Sigmoid colon (tissue), 7 donors: Measurements from ENCODE around the gene ITGA11. TPM values are rescaled to one million over a fixed set of nuclear protein-coding genes. Genes with fewer than 3 reads are reported as not detected.

Experiments used
- DNase-seq: peaks from one replicate; pipeline ENCODE4 v3.0.0-alpha.2; 2019
- H3K27ac ChIP-seq, 4 donors: fragments of 200-600 bp; sonication (generic); one replicate each; pipeline ENCODE4 v1.5.1; 2016 to 2019; ENCODE audit warnings: mild to moderate bottlenecking in 1 of 4
- H3K27me3 ChIP-seq, 3 donors: fragments of 200-600 bp; sonication (generic); one replicate each; pipeline ENCODE4 v1.5.1; 2019; ENCODE audit warnings: mild to moderate bottlenecking in 1 of 3
- H3K36me3 ChIP-seq, 4 donors: fragments of 200-600 bp; sonication (generic); one replicate each; pipeline ENCODE4 v1.5.1; 2016 to 2019
- H3K4me1 ChIP-seq, 4 donors: fragments of 200-600 bp; sonication (generic); one replicate each; pipeline ENCODE4 v1.5.1; 2017 to 2019
- H3K4me3 ChIP-seq, 4 donors: fragments of 200-600 bp; sonication (generic); one replicate each; pipeline ENCODE4 v1.5.1; 2017 to 2019; ENCODE audit warnings: mild to moderate bottlenecking in 2 of 4, moderate library complexity in 1 of 4
- H3K9me3 ChIP-seq, 4 donors: fragments of 200-600 bp in 3 of 4; sonication (generic) in 3 of 4; one replicate each; pipeline versions ENCODE4 v1.5.1 to v1.6.1; 2013 to 2019
- EP300 ChIP-seq, 4 donors: sonication (generic); formaldehyde crosslinking; IDR thresholded peaks; one replicate each; pipeline ENCODE4 v1.6.1; 2017; ENCODE audit warnings: antibody characterized with exemption in 4 of 4
- POLR2A ChIP-seq, 2 donors: fragments of 450-650 bp; IDR thresholded peaks; one replicate each; pipeline ENCODE4 v1.6.1; 2016; ENCODE audit warnings: antibody characterized with exemption in 2 of 2, mild to moderate bottlenecking in 2 of 2, moderate library complexity in 2 of 2
- POLR2AphosphoS5 ChIP-seq, 4 donors: sonication (generic); formaldehyde crosslinking; IDR thresholded peaks; one replicate each; pipeline ENCODE4 v1.6.1; 2017; ENCODE audit warnings: antibody characterized with exemption in 4 of 4
- WGBS, 2 donors: extraction: QIAGEN DNeasy Blood & Tissue Kit; methylation state at CpG; one replicate each; pipeline ENCODE4 v1.1.7; 2013; 5-methylcytosine and 5-hydroxymethylcytosine counted together
- intact Hi-C: fragments of 100-400 bp; cut with DNase I; formaldehyde crosslinking; loops from one replicate; pipeline ENCODE4 v1.15.1; 2023
- polyA plus RNA-seq, 3 donors: library from polyadenylated mRNA; stranded (reverse); fragments of 200-250 nt; gene quantifications; one replicate each; pipeline ENCODE4 v1.2.3, GENCODE V29; 2013
- total RNA-seq, 4 donors: library from RNA; depleted of rRNA; stranded (reverse); fragments of >200 nt; gene quantifications; one replicate each; pipeline ENCODE4 v1.1.0, GENCODE V29; 2016
- TF ChIP-seq, protein P1 (sequence below), 4 experiments: fragments of 450-650 bp in 3 of 4; fragments of 200-600 bp in 1 of 4; IDR thresholded peaks; one replicate each; pipeline ENCODE4 v1.5.1; 2016 to 2019; ENCODE audit warnings: antibody characterized with exemption in 4 of 4, mild to moderate bottlenecking in 3 of 4, moderate library complexity in 2 of 4
- donor health status: healthy with polysubstance abuse.
- donor health status: Bipolar disorder and iron deficiency.
- donor health status: healthy.

ITGA11 gene
- total and polyA plus RNA-seq, 7 donors: 0.71 to 6.1 (median 1.2) TPM

- no peak overlapping the region for H3K27ac ChIP-seq
- WGBS, 2 donors: 21 to 52% methylated on average over 7 of the region's 7 CpGs
Measured at GRCh38 chr15:68421115-68421551, 10.8 kb downstream of the ITGA11 start.

DNA sequence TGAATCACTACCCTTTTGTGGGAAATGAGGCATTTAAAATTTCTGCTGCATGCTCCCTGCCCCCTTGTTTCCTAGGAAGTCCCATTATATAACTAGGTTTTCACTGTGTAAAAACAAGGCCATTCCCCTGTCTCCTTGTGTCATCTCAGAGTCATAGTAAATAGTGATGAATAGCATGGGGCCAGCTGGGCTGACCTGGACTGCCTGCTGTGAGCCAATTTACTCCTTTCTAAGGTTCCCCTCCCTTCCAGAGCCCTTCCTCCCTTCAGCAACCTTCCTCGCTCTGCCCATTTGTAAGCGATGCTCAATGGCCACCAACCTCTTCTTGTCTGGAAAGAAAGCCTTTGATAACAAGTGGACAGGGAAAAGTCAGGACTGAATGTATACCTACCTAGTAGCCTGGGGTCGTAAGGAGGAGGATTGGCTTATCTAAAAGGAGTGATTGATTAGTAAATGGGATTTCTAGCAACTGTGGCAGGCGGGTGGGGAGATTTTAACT is 11.7 kb downstream of the ITGA11 start:
- Histone ChIP-seq H3K36me3 (no peaks in the 10 kb centered on the region), H3K9me3 (no peaks in the 10 kb centered on the region), H3K27ac (peak overlapping the region in 1 of 4 donors; percentile 3), H3K27me3 (no peaks in the 10 kb centered on the region), H3K4me3 (no peak overlapping the region), H3K4me1 (peaks cover 0 to 12% (median 6%) of the 10 kb centered on the region in 4 donors)
- intact Hi-C loops: no loop called here
- no peak for TF ChIP-seq POLR2A (IDR thresholded peaks at IDR 0.05)
- no peak for TF ChIP-seq EP300 (IDR thresholded peaks at IDR 0.05)
- TF ChIP-seq, protein P1, sequence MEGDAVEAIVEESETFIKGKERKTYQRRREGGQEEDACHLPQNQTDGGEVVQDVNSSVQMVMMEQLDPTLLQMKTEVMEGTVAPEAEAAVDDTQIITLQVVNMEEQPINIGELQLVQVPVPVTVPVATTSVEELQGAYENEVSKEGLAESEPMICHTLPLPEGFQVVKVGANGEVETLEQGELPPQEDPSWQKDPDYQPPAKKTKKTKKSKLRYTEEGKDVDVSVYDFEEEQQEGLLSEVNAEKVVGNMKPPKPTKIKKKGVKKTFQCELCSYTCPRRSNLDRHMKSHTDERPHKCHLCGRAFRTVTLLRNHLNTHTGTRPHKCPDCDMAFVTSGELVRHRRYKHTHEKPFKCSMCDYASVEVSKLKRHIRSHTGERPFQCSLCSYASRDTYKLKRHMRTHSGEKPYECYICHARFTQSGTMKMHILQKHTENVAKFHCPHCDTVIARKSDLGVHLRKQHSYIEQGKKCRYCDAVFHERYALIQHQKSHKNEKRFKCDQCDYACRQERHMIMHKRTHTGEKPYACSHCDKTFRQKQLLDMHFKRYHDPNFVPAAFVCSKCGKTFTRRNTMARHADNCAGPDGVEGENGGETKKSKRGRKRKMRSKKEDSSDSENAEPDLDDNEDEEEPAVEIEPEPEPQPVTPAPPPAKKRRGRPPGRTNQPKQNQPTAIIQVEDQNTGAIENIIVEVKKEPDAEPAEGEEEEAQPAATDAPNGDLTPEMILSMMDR (IDR thresholded peaks at IDR 0.05): no peak
- WGBS, 2 donors: 69 to 83% methylated on average over 4 of the region's 4 CpGs
- DNase-seq: no peak

More at GRCh38 chr15:68421115-68421551, 10.8 kb downstream of the ITGA11 start:
- DNase-seq: no peak
- Histone ChIP-seq H3K4me3 (no peak overlapping the region), H3K9me3 (no peaks in the 10 kb centered on the region), H3K27me3 (no peaks in the 10 kb centered on the region), H3K36me3 (no peaks in the 10 kb centered on the region), H3K4me1 (peaks cover 0 to 12% (median 6%) of the 10 kb centered on the region in 4 donors)
- no peak for TF ChIP-seq EP300 (IDR thresholded peaks at IDR 0.05)
- TF ChIP-seq, protein P1 (IDR thresholded peaks at IDR 0.05): no peak
- no peak for TF ChIP-seq POLR2AphosphoS5 (IDR thresholded peaks at IDR 0.05)
- no peak for TF ChIP-seq POLR2A (IDR thresholded peaks at IDR 0.05)
- intact Hi-C loops: no loop called here

DNA sequence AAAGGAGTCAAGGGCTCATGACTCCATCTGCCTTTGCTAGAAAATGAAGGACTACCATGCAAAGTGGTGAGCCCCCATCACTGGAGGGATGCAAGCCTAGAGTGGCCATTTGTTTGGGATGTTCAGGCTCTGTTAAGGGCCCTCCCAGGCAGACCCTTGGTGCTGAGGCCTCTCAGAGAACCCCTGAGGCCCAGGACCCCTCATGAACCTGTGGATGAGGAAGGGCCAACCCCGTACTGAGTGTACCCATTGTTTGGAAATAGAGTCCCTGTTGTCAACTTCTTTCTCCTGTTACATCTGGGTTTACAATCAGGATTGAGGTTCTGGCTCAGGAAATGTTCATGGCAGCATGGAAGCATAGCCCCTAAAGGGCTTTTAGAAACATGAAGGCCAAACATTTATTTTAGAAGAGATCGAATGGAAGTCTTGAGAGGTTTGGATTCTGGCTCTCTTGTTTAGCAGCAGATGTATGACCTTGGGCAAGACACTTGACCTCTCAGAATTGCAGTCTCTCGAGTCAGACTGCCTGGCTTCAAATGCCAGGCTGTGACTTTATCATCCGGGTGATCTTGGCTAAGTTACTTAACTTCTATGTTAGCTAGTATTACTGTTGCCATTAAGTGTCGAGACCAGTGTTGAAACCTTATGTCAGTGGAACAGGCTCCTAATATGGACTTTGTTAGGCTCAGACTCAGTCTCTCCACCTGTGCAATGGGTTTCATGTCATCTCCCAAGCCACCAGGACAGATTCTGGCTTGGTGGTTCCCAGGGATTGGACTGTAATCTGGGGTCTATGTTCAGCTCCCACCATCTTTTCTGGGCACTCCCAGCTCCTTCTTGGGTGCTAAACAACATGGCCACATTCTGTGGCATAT is 12.4 kb downstream of the ITGA11 start:
- Histone ChIP-seq H3K27ac (peak overlapping the region in 1 of 4 donors; percentile 60), H3K27me3 (no peaks in the 10 kb centered on the region), H3K9me3 (no peaks in the 10 kb centered on the region), H3K4me3 (no peak overlapping the region), H3K4me1 (peaks cover 0 to 12% (median 6%) of the 10 kb centered on the region in 4 donors), H3K36me3 (no peaks in the 10 kb centered on the region)
- TF ChIP-seq POLR2A (IDR thresholded peaks at IDR 0.05) (no peak), EP300 (IDR thresholded peaks at IDR 0.05) (no peak), POLR2AphosphoS5 (IDR thresholded peaks at IDR 0.05) (no peak)
- TF ChIP-seq, protein P1 (IDR thresholded peaks at IDR 0.05): no peak
- WGBS, 2 donors: 86 to 87% methylated on average over 5 of the region's 5 CpGs
- DNase-seq: no peak
- intact Hi-C loops: no loop called here

DNA sequence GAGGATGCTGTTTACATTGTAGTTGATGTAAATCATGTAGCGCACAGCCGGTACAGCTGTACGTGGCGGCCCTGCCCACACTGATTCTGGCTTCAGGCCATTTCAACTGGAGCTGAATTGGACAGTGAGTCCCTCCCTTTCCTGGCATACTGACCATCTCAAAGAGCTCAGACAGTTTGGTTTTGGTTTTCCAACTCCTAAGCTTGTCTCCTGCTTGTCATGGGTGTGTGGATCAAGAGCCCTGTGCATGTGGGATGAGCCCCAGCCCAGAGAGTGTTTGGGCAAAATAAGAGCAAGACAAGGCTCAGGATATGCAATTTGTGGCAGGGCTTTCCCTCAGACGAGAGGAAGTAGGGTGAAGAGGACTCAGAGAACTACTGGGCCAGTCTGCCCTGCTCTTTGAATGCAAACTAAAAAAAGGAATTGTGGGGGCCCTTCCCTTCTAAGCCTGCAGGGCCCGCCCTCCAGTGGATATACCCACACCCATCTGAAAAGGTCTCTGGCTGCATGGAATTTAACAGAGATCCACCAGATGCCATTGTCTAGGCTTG is 13.3 kb downstream of the ITGA11 start:
- WGBS, 2 donors: 23 to 37% methylated on average over 6 of the region's 6 CpGs
- no peaks in the 10 kb centered on the region for H3K27me3 ChIP-seq

More for the DNA sequence above, 13.3 kb downstream of the ITGA11 start:
- H3K9me3 ChIP-seq: no peaks in the 10 kb centered on the region
- peak overlapping the region in 3 of 4 donors; percentile 26 to 60 (median 41) for H3K27ac ChIP-seq
- no peaks in the 10 kb centered on the region for H3K36me3 ChIP-seq
- TF ChIP-seq POLR2AphosphoS5 (IDR thresholded peaks at IDR 0.05) (no peak), POLR2A (IDR thresholded peaks at IDR 0.05) (no peak), EP300 (IDR thresholded peaks at IDR 0.05) (no peak)
- TF ChIP-seq, protein P1 (IDR thresholded peaks at IDR 0.05): no peak
- H3K4me1 ChIP-seq: peaks cover 0 to 12% (median 6%) of the 10 kb centered on the region in 4 donors
- H3K4me3 ChIP-seq: no peak overlapping the region
- no peak for DNase-seq
- intact Hi-C loops: no loop called here
